Fibroblast of skin of back (primary cell): ENCODE results near the gene RPUSD2.
"Not testable (repeated sequence)": the region's sequence is repeated elsewhere in the genome, so short reads cannot be mapped to it uniquely, and the experiment has no call there.

Experiments
- DNase-seq: peaks from one replicate; pipeline ENCODE4 v3.0.0-alpha.2; 2013

Gene RPUSD2

DNA sequence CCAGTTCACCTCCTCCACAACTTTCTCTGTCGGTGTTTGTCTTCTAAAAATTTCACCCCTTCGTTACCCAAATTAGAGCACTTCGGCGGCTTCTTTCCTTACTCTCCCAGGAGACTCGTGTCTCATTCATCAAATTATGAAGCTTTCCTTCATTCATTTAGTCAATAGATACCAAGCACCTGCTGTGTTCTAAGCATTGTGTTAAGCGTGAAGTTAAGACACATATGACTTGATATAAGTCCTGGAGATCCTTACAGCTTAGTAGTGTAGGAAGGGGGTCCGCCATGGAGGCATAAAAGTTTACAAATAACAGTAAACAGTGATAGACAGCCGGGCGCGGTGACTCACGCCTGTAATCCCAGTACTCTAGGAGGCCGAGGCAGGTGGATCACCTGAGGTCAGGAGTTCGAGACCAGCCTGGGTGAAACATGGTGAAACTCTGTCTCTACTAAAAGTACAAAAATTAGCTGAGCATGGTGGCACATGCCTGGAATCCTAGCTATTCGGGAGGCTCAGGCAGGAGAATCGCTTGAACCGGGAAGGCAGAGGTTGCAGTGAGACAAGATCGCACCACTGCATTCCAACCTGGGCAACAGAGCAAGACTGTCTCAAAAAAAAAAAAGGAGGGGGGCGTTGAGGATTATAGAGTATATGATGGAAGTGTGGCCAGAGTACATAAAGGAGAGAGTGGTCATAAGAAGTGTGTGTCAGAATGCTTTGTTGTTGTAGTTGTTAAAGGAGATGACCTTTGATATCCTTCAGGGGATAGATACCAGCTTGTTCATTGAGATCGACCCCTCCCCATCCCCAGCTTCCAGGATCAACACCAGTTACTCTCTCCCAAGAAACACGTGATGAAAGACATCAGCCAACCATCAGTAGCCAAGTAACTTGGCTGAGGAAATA is 3.5 kb upstream of the RPUSD2 start:
- DNase-seq, result no peak

- peak; percentile 12 for DNase-seq
Measured at GRCh38 chr15:40567111-40567510, 2.0 kb upstream of the RPUSD2 start.

- DNase-seq, result no peak
Measured at GRCh38 chr15:40575113-40575512, 6.0 kb downstream of the RPUSD2 start.

GRCh38 chr15:40576914-40577313 is 7.8 kb downstream of the RPUSD2 start:
- DNase-seq, result not testable (repeated sequence)

DNA sequence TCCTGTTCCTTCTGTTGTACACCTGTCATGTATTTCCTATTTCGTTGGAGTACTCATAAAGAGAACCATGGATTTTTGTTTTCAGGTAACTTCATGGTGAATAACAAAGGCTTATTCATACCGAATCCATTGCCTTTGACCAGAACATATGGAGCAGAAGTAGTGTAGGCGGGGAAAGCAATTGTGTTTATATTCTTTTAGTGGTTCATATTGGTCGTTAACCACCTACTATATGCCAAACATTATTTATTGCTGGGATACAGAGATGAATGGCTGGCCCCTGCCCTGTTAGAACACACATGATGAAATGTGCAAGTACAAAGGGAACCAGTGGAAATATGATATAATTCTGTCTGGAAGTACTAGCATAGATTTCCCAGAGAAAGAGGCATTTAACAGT is 9.8 kb downstream of the RPUSD2 start:
- DNase-seq, result no peak

- not testable (repeated sequence) for DNase-seq
Measured at GRCh38 chr15:40581796-40582195, 12.7 kb downstream of the RPUSD2 start.

DNA sequence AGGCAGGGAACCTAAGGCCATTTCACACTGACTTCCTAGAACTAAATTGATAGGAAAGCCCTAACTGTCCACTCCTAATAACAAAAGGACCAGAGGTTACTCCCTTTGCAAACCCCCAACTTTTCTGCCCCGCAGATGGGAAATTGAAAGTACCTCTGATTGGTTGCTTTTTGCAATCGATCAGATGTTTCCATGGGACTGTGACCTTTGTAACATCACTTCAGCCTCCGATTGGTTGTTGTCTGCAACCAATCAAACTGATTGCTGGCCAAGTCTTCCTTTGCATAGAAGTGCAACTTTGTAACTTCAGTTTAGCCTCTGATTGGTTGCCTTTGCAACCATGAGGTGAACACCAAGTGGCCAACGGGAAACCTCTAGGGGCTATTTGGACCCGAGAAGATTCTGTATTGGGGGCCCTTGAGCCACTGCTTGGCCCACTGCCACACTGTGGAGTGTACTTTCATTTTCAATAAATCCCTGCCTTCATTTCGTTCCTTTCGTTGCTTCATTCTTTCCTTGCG is 13.7 kb downstream of the RPUSD2 start:
- DNase-seq, result peak; percentile 9

GRCh38 chr15:40584191-40584590 is 15.1 kb downstream of the RPUSD2 start:
- DNase-seq, result no peak

DNA sequence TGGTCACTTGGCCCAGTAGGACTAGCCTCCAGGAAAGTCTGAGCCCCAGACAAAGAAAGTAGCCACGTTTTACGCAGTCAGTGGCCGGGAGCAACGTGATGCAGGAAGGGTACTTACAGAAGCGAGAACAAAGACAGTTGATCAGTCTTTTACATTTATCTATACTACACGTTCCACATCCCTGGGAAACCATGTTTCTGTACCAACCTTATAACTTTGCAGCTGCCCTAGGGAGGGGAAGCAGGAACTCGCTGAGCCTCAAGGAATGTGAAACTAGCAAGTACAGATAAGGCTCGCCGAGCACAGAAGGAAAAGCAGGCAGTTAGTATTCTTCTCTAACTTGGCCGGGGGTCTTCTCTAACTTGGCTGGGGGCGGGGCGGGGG is 21.6 kb downstream of the RPUSD2 start:
- DNase-seq, result no peak

GRCh38 chr15:40591389-40591788 is 22.3 kb downstream of the RPUSD2 start:
- no peak for DNase-seq

- no peak for DNase-seq
Measured at GRCh38 chr15:40593165-40593564, 24.1 kb downstream of the RPUSD2 start.

DNA sequence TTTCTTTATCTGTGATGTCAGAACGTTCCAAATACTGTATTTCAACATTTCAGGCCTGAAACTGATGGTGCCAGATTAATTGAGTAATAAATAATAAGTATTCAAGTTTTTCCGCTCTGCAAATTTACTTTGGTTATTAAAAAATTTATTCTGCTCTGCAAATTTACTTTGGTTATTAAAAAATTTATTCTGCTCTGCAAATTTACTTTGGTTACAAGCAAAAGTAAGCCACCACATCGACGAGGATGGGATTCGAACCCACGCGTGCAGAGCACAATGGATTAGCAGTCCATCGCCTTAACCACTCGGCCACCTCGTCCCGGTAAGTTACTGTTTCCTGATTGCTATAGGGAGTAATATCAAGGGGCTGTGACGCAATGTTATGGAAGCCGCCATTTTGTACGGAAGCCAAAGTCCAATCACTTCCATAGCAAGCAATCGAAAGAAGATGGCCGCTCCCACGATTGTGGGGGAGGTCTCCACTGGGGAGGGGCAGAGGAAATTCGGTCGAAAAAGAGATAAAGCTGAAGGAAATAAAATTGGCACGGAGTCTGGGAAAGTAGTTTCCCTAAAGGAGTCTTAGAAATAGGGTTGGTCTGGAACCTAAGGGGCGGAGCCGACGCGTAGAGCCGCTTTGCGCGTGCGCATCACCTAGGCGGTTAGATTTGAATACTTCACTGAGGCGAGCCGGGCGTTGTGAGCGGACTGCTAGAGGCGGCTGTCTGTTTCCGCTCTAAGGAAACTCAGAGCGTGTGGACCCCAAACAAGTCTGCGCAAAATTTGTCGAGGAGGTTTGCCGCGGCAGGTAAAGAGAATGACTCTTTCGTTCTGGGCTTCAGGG is 24.7 kb downstream of the RPUSD2 start, which contains the start of gene KNL1:
KNL1 (plus strand) TSS at position 662 of the 841 bp plus-strand sequence. CDS start 8,683 bp downstream, outside the sequence.
- DNase-seq, result peak; percentile 91

- DNase-seq, result peak; percentile 65
Measured at GRCh38 chr15:40594429-40594836, 25.3 kb downstream of the RPUSD2 start.

DNA sequence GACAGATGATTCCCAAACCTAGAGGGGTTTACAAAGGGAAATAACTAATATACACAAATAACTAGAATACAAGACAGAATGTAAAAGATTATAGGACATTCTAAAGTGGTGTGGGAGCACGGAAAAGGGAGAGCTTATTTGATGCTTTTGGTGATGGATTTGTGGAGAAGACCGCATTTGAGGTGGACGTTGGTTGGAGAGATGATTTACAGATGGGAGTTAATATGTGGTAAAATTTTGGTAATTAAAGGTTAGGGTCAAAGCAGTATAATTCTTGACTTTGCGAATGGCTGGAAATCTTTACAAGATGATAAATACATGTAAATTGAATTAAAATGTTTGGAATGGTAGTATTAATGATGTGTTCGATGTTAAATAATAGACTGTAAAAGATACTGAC is 26.1 kb downstream of the RPUSD2 start:
- no peak for DNase-seq

DNA sequence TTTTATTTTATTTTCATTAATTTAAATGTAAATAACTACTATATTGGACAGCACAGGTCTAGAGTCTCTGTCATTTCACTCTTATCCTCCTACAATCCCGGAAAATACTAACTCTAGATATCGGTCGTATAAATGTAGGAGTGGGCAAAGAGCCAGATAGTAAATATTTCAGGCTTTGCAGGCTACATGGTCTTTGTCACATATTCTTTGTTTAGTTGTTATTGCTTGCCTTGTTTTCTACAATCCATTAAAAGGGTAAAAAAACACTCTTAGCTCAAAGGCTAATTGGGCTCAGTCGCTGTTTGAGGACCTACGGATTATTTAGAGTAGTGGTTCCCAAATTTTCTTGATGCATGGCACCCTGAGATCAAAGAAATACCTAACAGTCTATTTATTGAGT is 26.7 kb downstream of the RPUSD2 start:
- DNase-seq, result no peak

- DNase-seq, result no peak
Measured at GRCh38 chr15:40597024-40597423, 27.9 kb downstream of the RPUSD2 start.

- DNase-seq, result no peak
Measured at GRCh38 chr15:40598126-40598525, 29.0 kb downstream of the RPUSD2 start.

DNA sequence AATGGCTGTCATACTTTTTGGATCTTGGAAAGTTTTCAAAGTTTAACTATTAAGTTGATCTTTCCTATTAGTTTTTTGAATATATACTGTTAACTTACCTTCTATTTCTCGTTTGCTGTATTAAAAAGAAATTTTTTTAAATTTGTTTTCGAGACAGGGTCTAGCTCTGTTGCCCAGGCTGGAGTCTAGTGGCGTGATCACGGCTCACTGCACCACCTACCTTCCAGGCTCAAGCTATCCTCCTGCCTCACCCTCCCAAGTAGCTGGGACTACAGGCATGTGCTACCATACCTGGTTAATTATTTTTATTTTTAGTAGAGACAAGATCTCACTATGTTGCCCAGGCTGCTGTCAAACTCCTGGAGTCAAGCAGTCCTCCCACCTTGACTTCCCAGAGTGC is 29.6 kb downstream of the RPUSD2 start:
- no peak for DNase-seq

- DNase-seq, result no peak
Measured at GRCh38 chr15:40600956-40601355, 31.9 kb downstream of the RPUSD2 start.

GRCh38 chr15:40603935-40604334 is 34.8 kb downstream of the RPUSD2 start:
- DNase-seq, result no peak

GRCh38 chr15:40613080-40613479 is 44.0 kb downstream of the RPUSD2 start:
- DNase-seq, result no peak

DNA sequence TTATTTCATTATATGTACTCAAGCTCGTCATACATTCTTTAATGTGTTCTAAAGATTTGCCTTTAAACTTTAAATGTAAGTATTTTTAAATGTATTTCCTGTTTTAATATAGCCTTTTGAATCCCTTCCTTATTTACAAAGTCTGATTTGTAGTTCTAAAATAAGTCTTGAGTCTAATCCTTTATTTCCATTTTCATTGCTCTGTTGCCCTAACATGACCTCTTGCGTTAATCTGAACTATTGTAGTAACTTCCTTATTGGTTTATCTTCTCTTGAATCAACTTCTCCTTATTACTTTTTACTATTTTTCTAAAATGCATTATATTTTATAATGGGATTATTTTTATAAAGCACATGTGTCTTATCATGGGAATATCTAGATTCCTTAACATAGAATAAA is 48.9 kb downstream of the RPUSD2 start:
- no peak for DNase-seq

DNA sequence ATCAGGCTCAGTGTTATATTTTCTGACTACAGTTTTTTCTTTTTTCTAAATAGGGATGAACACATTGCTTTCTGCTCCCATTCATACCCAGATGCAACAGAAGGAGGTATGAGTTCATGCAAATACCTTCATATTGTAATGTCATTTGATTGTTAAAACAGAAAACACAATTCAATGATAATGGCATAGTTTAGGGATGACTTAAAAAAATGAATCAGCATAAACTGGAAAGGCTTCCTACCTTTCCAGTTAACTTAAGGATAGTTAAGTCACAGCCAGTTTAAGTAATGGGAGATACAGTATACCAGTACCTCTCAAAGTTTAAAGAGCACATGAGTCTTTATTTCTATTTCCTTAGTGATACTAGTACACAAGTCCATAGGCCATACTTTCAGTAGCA is 49.8 kb downstream of the RPUSD2 start:
- DNase-seq, result no peak
